ENCODE data around the gene DAP.

The DAP gene

DNA sequence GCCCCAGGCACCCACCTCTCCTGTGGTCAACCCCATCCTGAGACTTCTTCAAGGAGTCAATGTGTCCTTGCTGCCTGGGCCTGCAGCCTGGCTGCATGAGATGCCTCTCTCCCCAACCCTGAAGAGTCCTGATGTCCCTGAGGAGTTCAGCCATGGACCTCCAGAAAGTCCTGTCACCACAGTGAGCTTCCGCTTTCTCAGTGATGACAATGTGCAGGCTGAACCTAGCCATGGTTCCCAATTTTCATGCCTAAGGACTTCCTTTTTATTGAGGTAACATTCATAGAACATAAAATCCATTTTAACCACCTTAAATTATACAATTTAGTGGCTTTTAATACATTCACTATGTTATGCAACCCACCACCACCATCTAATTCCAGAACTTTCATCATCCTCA lies 29.1 kb downstream of the DAP start:
- ATAC-seq: no peak
- TF ChIP-seq CSDC2 (CRISPR knock-in tag; IDR thresholded peaks at IDR 0.05) (no peak), ZC3H10 (CRISPR knock-in tag; IDR thresholded peaks at IDR 0.05) (no peak), ZFP30 (CRISPR knock-in tag; IDR thresholded peaks at IDR 0.05) (no peak), SNAI2 (CRISPR knock-in tag; IDR thresholded peaks at IDR 0.05) (no peak), RARB (CRISPR knock-in tag; IDR thresholded peaks at IDR 0.05) (no peak), TCF4 (CRISPR knock-in tag; IDR thresholded peaks at IDR 0.05; ENCODE audit: borderline replicate concordance) (no peak), PPARA (CRISPR knock-in tag; IDR thresholded peaks at IDR 0.05; ENCODE audit: borderline replicate concordance) (no peak), ZNF70 (CRISPR knock-in tag; IDR thresholded peaks at IDR 0.05) (no peak), ISL1 (CRISPR knock-in tag; IDR thresholded peaks at IDR 0.05) (no peak), ESRRG (CRISPR knock-in tag; IDR thresholded peaks at IDR 0.05) (no peak)
- TF ChIP-seq, protein P1, sequence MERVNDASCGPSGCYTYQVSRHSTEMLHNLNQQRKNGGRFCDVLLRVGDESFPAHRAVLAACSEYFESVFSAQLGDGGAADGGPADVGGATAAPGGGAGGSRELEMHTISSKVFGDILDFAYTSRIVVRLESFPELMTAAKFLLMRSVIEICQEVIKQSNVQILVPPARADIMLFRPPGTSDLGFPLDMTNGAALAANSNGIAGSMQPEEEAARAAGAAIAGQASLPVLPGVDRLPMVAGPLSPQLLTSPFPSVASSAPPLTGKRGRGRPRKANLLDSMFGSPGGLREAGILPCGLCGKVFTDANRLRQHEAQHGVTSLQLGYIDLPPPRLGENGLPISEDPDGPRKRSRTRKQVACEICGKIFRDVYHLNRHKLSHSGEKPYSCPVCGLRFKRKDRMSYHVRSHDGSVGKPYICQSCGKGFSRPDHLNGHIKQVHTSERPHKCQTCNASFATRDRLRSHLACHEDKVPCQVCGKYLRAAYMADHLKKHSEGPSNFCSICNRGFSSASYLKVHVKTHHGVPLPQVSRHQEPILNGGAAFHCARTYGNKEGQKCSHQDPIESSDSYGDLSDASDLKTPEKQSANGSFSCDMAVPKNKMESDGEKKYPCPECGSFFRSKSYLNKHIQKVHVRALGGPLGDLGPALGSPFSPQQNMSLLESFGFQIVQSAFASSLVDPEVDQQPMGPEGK (CRISPR knock-in tag; IDR thresholded peaks at IDR 0.05; ENCODE audit: borderline replicate concordance): no peak
- TF ChIP-seq, protein P2, sequence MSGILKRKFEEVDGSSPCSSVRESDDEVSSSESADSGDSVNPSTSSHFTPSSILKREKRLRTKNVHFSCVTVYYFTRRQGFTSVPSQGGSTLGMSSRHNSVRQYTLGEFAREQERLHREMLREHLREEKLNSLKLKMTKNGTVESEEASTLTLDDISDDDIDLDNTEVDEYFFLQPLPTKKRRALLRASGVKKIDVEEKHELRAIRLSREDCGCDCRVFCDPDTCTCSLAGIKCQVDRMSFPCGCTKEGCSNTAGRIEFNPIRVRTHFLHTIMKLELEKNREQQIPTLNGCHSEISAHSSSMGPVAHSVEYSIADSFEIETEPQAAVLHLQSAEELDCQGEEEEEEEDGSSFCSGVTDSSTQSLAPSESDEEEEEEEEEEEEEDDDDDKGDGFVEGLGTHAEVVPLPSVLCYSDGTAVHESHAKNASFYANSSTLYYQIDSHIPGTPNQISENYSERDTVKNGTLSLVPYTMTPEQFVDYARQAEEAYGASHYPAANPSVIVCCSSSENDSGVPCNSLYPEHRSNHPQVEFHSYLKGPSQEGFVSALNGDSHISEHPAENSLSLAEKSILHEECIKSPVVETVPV (CRISPR knock-in tag; IDR thresholded peaks at IDR 0.05): no peak
- TF ChIP-seq, protein P3, sequence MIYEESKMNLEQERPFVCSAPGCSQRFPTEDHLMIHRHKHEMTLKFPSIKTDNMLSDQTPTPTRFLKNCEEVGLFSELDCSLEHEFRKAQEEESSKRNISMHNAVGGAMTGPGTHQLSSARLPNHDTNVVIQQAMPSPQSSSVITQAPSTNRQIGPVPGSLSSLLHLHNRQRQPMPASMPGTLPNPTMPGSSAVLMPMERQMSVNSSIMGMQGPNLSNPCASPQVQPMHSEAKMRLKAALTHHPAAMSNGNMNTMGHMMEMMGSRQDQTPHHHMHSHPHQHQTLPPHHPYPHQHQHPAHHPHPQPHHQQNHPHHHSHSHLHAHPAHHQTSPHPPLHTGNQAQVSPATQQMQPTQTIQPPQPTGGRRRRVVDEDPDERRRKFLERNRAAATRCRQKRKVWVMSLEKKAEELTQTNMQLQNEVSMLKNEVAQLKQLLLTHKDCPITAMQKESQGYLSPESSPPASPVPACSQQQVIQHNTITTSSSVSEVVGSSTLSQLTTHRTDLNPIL (CRISPR knock-in tag; IDR thresholded peaks at IDR 0.05; ENCODE audit: low read depth): no peak
- TF ChIP-seq, protein P4, sequence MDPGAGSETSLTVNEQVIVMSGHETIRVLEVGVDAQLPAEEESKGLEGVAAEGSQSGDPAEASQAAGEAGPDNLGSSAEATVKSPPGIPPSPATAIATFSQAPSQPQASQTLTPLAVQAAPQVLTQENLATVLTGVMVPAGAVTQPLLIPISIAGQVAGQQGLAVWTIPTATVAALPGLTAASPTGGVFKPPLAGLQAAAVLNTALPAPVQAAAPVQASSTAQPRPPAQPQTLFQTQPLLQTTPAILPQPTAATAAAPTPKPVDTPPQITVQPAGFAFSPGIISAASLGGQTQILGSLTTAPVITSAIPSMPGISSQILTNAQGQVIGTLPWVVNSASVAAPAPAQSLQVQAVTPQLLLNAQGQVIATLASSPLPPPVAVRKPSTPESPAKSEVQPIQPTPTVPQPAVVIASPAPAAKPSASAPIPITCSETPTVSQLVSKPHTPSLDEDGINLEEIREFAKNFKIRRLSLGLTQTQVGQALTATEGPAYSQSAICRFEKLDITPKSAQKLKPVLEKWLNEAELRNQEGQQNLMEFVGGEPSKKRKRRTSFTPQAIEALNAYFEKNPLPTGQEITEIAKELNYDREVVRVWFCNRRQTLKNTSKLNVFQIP (CRISPR knock-in tag; IDR thresholded peaks at IDR 0.05; ENCODE audit: borderline replicate concordance, low read depth): no peak

DNA sequence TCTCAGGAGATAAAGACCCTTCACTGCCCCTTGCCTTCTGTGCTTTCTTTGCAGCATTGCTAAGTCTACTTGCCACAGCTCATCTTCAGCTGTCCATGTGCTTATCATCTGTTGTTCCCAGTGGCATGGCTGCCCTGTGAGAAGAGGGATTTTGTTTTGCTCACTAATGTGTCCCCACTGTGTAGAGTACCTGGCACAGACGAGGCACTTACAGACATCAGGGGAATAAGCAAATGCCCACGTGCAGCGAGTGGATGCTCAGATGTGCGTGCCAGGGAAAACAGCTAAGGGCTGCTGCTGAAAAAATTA lies 31.0 kb downstream of the DAP start:
- no peak for ATAC-seq
- TF ChIP-seq ZC3H10 (CRISPR knock-in tag; IDR thresholded peaks at IDR 0.05) (no peak), PPARA (CRISPR knock-in tag; IDR thresholded peaks at IDR 0.05; ENCODE audit: borderline replicate concordance) (no peak), GLIS3 (CRISPR knock-in tag; IDR thresholded peaks at IDR 0.05) (no peak), BACH2 (CRISPR knock-in tag; IDR thresholded peaks at IDR 0.05; ENCODE audit: borderline replicate concordance) (no peak), ESRRG (CRISPR knock-in tag; IDR thresholded peaks at IDR 0.05) (no peak), TCF4 (CRISPR knock-in tag; IDR thresholded peaks at IDR 0.05; ENCODE audit: borderline replicate concordance) (no peak), ZNF565 (CRISPR knock-in tag; conservative IDR thresholded peaks at IDR 0.05; ENCODE audit: low read depth) (no peak), OSR1 (CRISPR knock-in tag; IDR thresholded peaks at IDR 0.05) (no peak), ZFP3 (CRISPR knock-in tag; IDR thresholded peaks at IDR 0.05) (no peak), TOX (CRISPR knock-in tag; IDR thresholded peaks at IDR 0.05; ENCODE audit: borderline replicate concordance) (no peak), ARNTL (CRISPR knock-in tag; IDR thresholded peaks at IDR 0.05; ENCODE audit: borderline replicate concordance, low read depth) (no peak), ZNF70 (CRISPR knock-in tag; IDR thresholded peaks at IDR 0.05) (no peak), SNAI2 (CRISPR knock-in tag; IDR thresholded peaks at IDR 0.05) (no peak), CSDC2 (CRISPR knock-in tag; IDR thresholded peaks at IDR 0.05) (no peak)
- TF ChIP-seq, protein P5, sequence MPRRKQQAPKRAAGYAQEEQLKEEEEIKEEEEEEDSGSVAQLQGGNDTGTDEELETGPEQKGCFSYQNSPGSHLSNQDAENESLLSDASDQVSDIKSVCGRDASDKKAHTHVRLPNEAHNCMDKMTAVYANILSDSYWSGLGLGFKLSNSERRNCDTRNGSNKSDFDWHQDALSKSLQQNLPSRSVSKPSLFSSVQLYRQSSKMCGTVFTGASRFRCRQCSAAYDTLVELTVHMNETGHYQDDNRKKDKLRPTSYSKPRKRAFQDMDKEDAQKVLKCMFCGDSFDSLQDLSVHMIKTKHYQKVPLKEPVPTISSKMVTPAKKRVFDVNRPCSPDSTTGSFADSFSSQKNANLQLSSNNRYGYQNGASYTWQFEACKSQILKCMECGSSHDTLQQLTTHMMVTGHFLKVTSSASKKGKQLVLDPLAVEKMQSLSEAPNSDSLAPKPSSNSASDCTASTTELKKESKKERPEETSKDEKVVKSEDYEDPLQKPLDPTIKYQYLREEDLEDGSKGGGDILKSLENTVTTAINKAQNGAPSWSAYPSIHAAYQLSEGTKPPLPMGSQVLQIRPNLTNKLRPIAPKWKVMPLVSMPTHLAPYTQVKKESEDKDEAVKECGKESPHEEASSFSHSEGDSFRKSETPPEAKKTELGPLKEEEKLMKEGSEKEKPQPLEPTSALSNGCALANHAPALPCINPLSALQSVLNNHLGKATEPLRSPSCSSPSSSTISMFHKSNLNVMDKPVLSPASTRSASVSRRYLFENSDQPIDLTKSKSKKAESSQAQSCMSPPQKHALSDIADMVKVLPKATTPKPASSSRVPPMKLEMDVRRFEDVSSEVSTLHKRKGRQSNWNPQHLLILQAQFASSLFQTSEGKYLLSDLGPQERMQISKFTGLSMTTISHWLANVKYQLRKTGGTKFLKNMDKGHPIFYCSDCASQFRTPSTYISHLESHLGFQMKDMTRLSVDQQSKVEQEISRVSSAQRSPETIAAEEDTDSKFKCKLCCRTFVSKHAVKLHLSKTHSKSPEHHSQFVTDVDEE (CRISPR knock-in tag; IDR thresholded peaks at IDR 0.05): no peak
- TF ChIP-seq, protein P3 (CRISPR knock-in tag; IDR thresholded peaks at IDR 0.05; ENCODE audit: low read depth): no peak
- TF ChIP-seq, protein P1 (CRISPR knock-in tag; IDR thresholded peaks at IDR 0.05; ENCODE audit: borderline replicate concordance): no peak
- TF ChIP-seq, protein P4 (CRISPR knock-in tag; IDR thresholded peaks at IDR 0.05; ENCODE audit: borderline replicate concordance, low read depth): no peak
- TF ChIP-seq, protein P2 (CRISPR knock-in tag; IDR thresholded peaks at IDR 0.05): no peak

Measured in SK-N-SH treated with all-trans-retinoic acid at 6 μM for 48 hours (cell line).